WTC11 (cell line): Measurements from ENCODE around the gene BTBD7. TPM values are rescaled to one million over a fixed set of nuclear protein-coding genes. Genes with fewer than 3 reads are reported as not detected.

ENCODE experiments used
- ATAC-seq: fragments of 200-7000 bp; cut with Tn5 transposase; 2 replicates; pipeline ENCODE4 v1.10.0; 2021; ENCODE audit warnings: mild to moderate bottlenecking, moderate library complexity
- CTCF ChIA-PET: fragments of 300-600 bp; sonication (Branson Sonifier 250); formaldehyde crosslinking; loops from one replicate; lab custom pipeline; 2021; ENCODE audit warnings: antibody characterized with exemption; lab: Charles Lee
- POLR2A ChIA-PET: fragments of 350-600 bp; sonication (Branson Sonifier 250); formaldehyde crosslinking; loops from one replicate; lab custom pipeline; 2021; ENCODE audit warnings: antibody characterized with exemption; lab: Charles Lee
- DNase-seq: peaks from one replicate; pipeline ENCODE4 v3.0.0; 2021; ENCODE audit warnings: low spot score
- H3K27ac Mint-ChIP-seq: 2 replicates; pipeline ENCODE4 v1.8.0; 2021; ENCODE audit warnings: mixed read lengths
- H3K27me3 Mint-ChIP-seq: 2 replicates; pipeline ENCODE4 v1.8.0; 2021; ENCODE audit warnings: low read depth, mild to moderate bottlenecking, moderate library complexity, mixed read lengths
- H3K36me3 Mint-ChIP-seq: 2 replicates; pipeline ENCODE4 v1.8.0; 2021; ENCODE audit warnings: mixed read lengths
- H3K4me1 Mint-ChIP-seq: 2 replicates; pipeline ENCODE4 v1.8.0; 2022; ENCODE audit warnings: mixed read lengths
- H3K4me3 Mint-ChIP-seq: 2 replicates; pipeline ENCODE4 v1.8.0; 2021; ENCODE audit warnings: mild to moderate bottlenecking, moderate library complexity, mixed read lengths
- H3K9me3 Mint-ChIP-seq: 2 replicates; pipeline ENCODE4 v1.8.0; 2021; ENCODE audit warnings: mixed read lengths
- AR ChIP-seq: fragments of 250-450 bp; sonication (Bioruptor Pico); IDR thresholded peaks from 2 replicates; pipeline ENCODE4 v1.9.0; 2021; ENCODE audit warnings: mild to moderate bottlenecking
- ARID4B ChIP-seq: sonication (generic); formaldehyde crosslinking; IDR thresholded peaks from 2 replicates; pipeline ENCODE4 v1.8.0; 2023; ENCODE audit warnings: missing genetic modification reagents, mild to moderate bottlenecking, borderline replicate concordance
- FOXK1 ChIP-seq: sonication (generic); formaldehyde crosslinking; IDR thresholded peaks from 2 replicates; pipeline ENCODE4 v1.8.0; 2022; ENCODE audit warnings: mild to moderate bottlenecking, moderate library complexity, missing genetic modification reagents
- MXD4 ChIP-seq: fragments of 250-450 bp; sonication (Bioruptor Pico); IDR thresholded peaks from 2 replicates; pipeline ENCODE4 v1.8.0; 2021; ENCODE audit warnings: mild to moderate bottlenecking, moderate library complexity, borderline replicate concordance
- NFATC4 ChIP-seq: fragments of 250-450 bp; sonication (Bioruptor Pico); IDR thresholded peaks from 2 replicates; pipeline ENCODE4 v1.9.0; 2021; ENCODE audit warnings: mild to moderate bottlenecking
- TCF7 ChIP-seq: sonication (generic); formaldehyde crosslinking; IDR thresholded peaks from 2 replicates; pipeline ENCODE4 v1.8.0; 2022; ENCODE audit warnings: mild to moderate bottlenecking, low read depth, missing genetic modification reagents, moderate library complexity
- TEAD1 ChIP-seq: sonication (generic); formaldehyde crosslinking; IDR thresholded peaks from 2 replicates; pipeline ENCODE4 v1.8.0; 2022; ENCODE audit warnings: mild to moderate bottlenecking, missing genetic modification reagents
- ZNF232 ChIP-seq: sonication (generic); formaldehyde crosslinking; IDR thresholded peaks from 2 replicates; pipeline ENCODE4 v1.8.0; 2022; ENCODE audit warnings: mild to moderate bottlenecking, missing genetic modification reagents
- ZNF317 ChIP-seq: sonication (generic); formaldehyde crosslinking; IDR thresholded peaks from 2 replicates; pipeline ENCODE4 v1.8.1; 2023; ENCODE audit warnings: low read depth, mild to moderate bottlenecking, moderate library complexity, missing genetic modification reagents, borderline replicate concordance
- ZNF425 ChIP-seq: fragments of 250-450 bp; sonication (Bioruptor Pico); conservative IDR thresholded peaks from 2 replicates; pipeline ENCODE4 v1.9.0; 2021; ENCODE audit warnings: mild to moderate bottlenecking
- ZNF512 ChIP-seq: sonication (generic); formaldehyde crosslinking; IDR thresholded peaks from 2 replicates; pipeline ENCODE4 v1.8.1; 2022; ENCODE audit warnings: missing genetic modification reagents, borderline replicate concordance
- ZNF671 ChIP-seq: fragments of 250-450 bp; sonication (Bioruptor Pico); IDR thresholded peaks from 2 replicates; pipeline ENCODE4 v1.8.0; 2021; ENCODE audit warnings: mild to moderate bottlenecking
- total RNA-seq: library from RNA; stranded (reverse); gene quantifications from 3 replicates; pipeline ENCODE4 v1.2.3, GENCODE V29; 2021

The BTBD7 gene
- total RNA-seq, 1 experiment from 2014 or later, result 34.1 TPM

GRCh38 chr14:93223565-93223964, 109.3 kb downstream of the BTBD7 start (continued):
- TF ChIP-seq ARID4B (no peak), TEAD1 (no peak), ZNF317 (CRISPR knock-in tag) (no peak), ZNF425 (CRISPR knock-in tag) (no peak)

GRCh38 chr14:93220509-93220908, 112.3 kb downstream of the BTBD7 start:
- no peak for ATAC-seq
- H3K4me3 Mint-ChIP-seq, result no peak overlapping the region
- ChIA-PET CTCF (interaction anchor here (1.0 kb wide), 1 partner anchor 12 kb away, joined by 4 read pairs; no protein-coding TSS in a partner anchor), POLR2A (no interaction called here)
- no peaks in the 10 kb centered on the region for H3K9me3 Mint-ChIP-seq
- no peak overlapping the region for H3K27ac Mint-ChIP-seq
- TF ChIP-seq TCF7 (CRISPR knock-in tag), result no peak
- TF ChIP-seq ZNF512 (CRISPR knock-in tag), result no peak
- TF ChIP-seq ZNF671, result no peak
- no peaks in the 10 kb centered on the region for H3K4me1 Mint-ChIP-seq
- no peak for DNase-seq
- no peaks in the 10 kb centered on the region for H3K27me3 Mint-ChIP-seq
- H3K36me3 Mint-ChIP-seq, result peaks cover 37% of the 10 kb centered on the region

GRCh38 chr14:93219103-93219726, 113.6 kb downstream of the BTBD7 start:
- ATAC-seq, result peak; percentile 83; the same call in 1 of the 2 replicates
- ChIA-PET POLR2A (interaction anchor here (1.0 kb wide), 1 partner anchor 34 kb away, joined by 3 read pairs; the partner anchor contains the start of genes LYSET and MOAP1), CTCF (interaction anchor here (0.6 to 1.3 kb wide), 22 partner anchors 12 to 532 kb away, joined by 3 to 32 read pairs (median 4); partner anchors contain the start of genes GON7, LYSET, MOAP1 and UBR7)
- Mint-ChIP-seq H3K4me1 (no peaks in the 10 kb centered on the region), H3K9me3 (no peaks in the 10 kb centered on the region), H3K36me3 (peaks cover 39% of the 10 kb centered on the region), H3K4me3 (no peak overlapping the region)
- peak; percentile 46 for DNase-seq
- TF ChIP-seq AR (no peak), NFATC4 (no peak), FOXK1 (no peak), ZNF232 (CRISPR knock-in tag) (no peak), MXD4 (no peak)
- TF ChIP-seq, all 79 proteins: peak for 0
- no peak overlapping the region for H3K27ac Mint-ChIP-seq
- H3K27me3 Mint-ChIP-seq, result no peaks in the 10 kb centered on the region
